Measurements from ENCODE around the gene MYCN. TPM values are rescaled to one million over a fixed set of nuclear protein-coding genes. Genes with fewer than 3 reads are reported as not detected.

Gene MYCN
- total and polyA plus RNA-seq, 2 donors (not counting 3 experiments of a cell fraction or from before 2014, with no cell fraction given): 0.47 to 6.8 TPM

GRCh38 chr2:15899327-15899612, 41.1 kb upstream of the MYCN start:
- Histone ChIP-seq H4K20me1 (replicated peaks; ENCODE audit: control insufficient read depth, extremely low read depth, insufficient read depth, low read length) (no peaks in the 10 kb centered on the region), H3K4me1 (ENCODE audit: control insufficient read depth, extremely low read depth, insufficient read depth, low read length) (no peaks in the 10 kb centered on the region), H3K27ac (ENCODE audit: insufficient read depth, low read depth, low read length) (no peak overlapping the region), H3K36me3 (ENCODE audit: control insufficient read depth in 2 of 2, extremely low read depth in 1 of 2, insufficient read depth in 2 of 2, low read length in 2 of 2) (no peaks in the 10 kb centered on the region), H3K79me2 (ENCODE audit: control insufficient read depth, insufficient read depth, low read length) (no peaks in the 10 kb centered on the region), H3K4me2 (ENCODE audit: insufficient read depth, low read length) (no peak overlapping the region), H3K9me3 (replicated peaks; ENCODE audit: control insufficient read depth, insufficient read depth, low read length) (no peaks in the 10 kb centered on the region), H3K9ac (replicated peaks; ENCODE audit: extremely low read depth, insufficient read depth, low read length) (no peak overlapping the region), H2AFZ (ENCODE audit: low read depth, low read length) (no peak overlapping the region), H3K9me1 (replicated peaks; ENCODE audit: control insufficient read depth, extremely low read depth, insufficient read depth, low read length) (no peaks in the 10 kb centered on the region), H3K4me3 (replicated peaks in 1 of 3; ENCODE audit: insufficient read depth in 1 of 3, low read depth in 1 of 3, low read length in 3 of 3) (no peak overlapping the region), H3K27me3 (ENCODE audit: control insufficient read depth in 2 of 2, insufficient read depth in 2 of 2, low read length in 2 of 2) (no peaks in the 10 kb centered on the region)
- BruUV-seq (replicated peaks): no TSS peak
- CTCF ChIA-PET: no interaction called here
- dilution Hi-C loops (cut with MboI; ENCODE audit: extremely low pct_ligation_motif_present, low sequenced_read_pairs): no loop called here
- intact Hi-C loops (cut with micrococcal nuclease): no loop called here
- POLR2A ChIA-PET: no interaction called here
- FAIRE-seq (no peak), DNase-seq (ENCODE audit: low read depth, low spot score) (no peak)
- TF ChIP-seq EZH2 (IDR thresholded peaks at IDR 0.05; ENCODE audit: borderline replicate concordance, low read depth, low read length, severe bottlenecking) (no peak), FOS (IDR thresholded peaks at IDR 0.05; ENCODE audit: borderline replicate concordance, insufficient read depth, low read length) (no peak), POLR2AphosphoS5 (IDR thresholded peaks at IDR 0.05; ENCODE audit: insufficient read depth, low read depth, low read length) (no peak), MAX (IDR thresholded peaks at IDR 0.05; ENCODE audit: insufficient read depth, insufficient read length) (no peak)

GRCh38 chr2:15899751-15900493, 40.4 kb upstream of the MYCN start:
- Histone ChIP-seq H3K4me3 (replicated peaks in 1 of 3; ENCODE audit: insufficient read depth in 1 of 3, low read depth in 1 of 3, low read length in 3 of 3) (no peak overlapping the region), H3K27me3 (ENCODE audit: control insufficient read depth in 2 of 2, insufficient read depth in 2 of 2, low read length in 2 of 2) (no peaks in the 10 kb centered on the region), H3K36me3 (ENCODE audit: control insufficient read depth in 2 of 2, extremely low read depth in 1 of 2, insufficient read depth in 2 of 2, low read length in 2 of 2) (no peaks in the 10 kb centered on the region), H3K4me1 (ENCODE audit: control insufficient read depth, extremely low read depth, insufficient read depth, low read length) (no peaks in the 10 kb centered on the region), H3K4me2 (ENCODE audit: insufficient read depth, low read length) (no peak overlapping the region), H3K79me2 (ENCODE audit: control insufficient read depth, insufficient read depth, low read length) (no peaks in the 10 kb centered on the region), H3K9ac (replicated peaks; ENCODE audit: extremely low read depth, insufficient read depth, low read length) (no peak overlapping the region), H3K9me3 (replicated peaks; ENCODE audit: control insufficient read depth, insufficient read depth, low read length) (no peaks in the 10 kb centered on the region), H4K20me1 (replicated peaks; ENCODE audit: control insufficient read depth, extremely low read depth, insufficient read depth, low read length) (no peaks in the 10 kb centered on the region), H3K9me1 (replicated peaks; ENCODE audit: control insufficient read depth, extremely low read depth, insufficient read depth, low read length) (no peaks in the 10 kb centered on the region), H2AFZ (ENCODE audit: low read depth, low read length) (no peak overlapping the region), H3K27ac (ENCODE audit: insufficient read depth, low read depth, low read length) (no peak overlapping the region)
- FAIRE-seq (no peak), DNase-seq (ENCODE audit: low read depth, low spot score) (no peak)
- CTCF ChIA-PET: interaction anchor here (0.8 kb wide), 1 partner anchor 242 kb away, joined by 3 read pairs; no protein-coding TSS in a partner anchor
- POLR2A ChIA-PET: no interaction called here
- no peak for TF ChIP-seq JUN (IDR thresholded peaks at IDR 0.05; ENCODE audit: borderline replicate concordance, insufficient read depth, insufficient read length, low read depth)
- no peak for TF ChIP-seq POLR2AphosphoS5 (IDR thresholded peaks at IDR 0.05; ENCODE audit: insufficient read depth, low read depth, low read length)
- no peak for TF ChIP-seq GATA2 (IDR thresholded peaks at IDR 0.05; ENCODE audit: insufficient read depth, insufficient read length, low read depth, low read length)
- no peak for TF ChIP-seq FOS (IDR thresholded peaks at IDR 0.05; ENCODE audit: borderline replicate concordance, insufficient read depth, low read length)
- no peak for TF ChIP-seq POLR2A (IDR thresholded peaks at IDR 0.05; ENCODE audit: low read depth, low read length)
- no peak for TF ChIP-seq EZH2 (IDR thresholded peaks at IDR 0.05; ENCODE audit: borderline replicate concordance, low read depth, low read length, severe bottlenecking)
- TF ChIP-seq MAX (IDR thresholded peaks at IDR 0.05; ENCODE audit: insufficient read depth, insufficient read length): no peak
- no peak for TF ChIP-seq MYC (IDR thresholded peaks at IDR 0.05; ENCODE audit: low read depth, low read length)
- no peak for TF ChIP-seq CTCF (IDR thresholded peaks at IDR 0.05; ENCODE audit: extremely low read depth in 1 of 2, insufficient read depth in 1 of 2, low read depth in 1 of 2, low read length in 2 of 2)
- dilution Hi-C loops (cut with MboI; ENCODE audit: extremely low pct_ligation_motif_present, low sequenced_read_pairs): no loop called here
- intact Hi-C loops (cut with micrococcal nuclease): no loop called here
- BruUV-seq (replicated peaks): no TSS peak

Data from endothelial cell of umbilical vein (primary cell).